Mucosa of descending colon (tissue), 3 donors: ENCODE results near the gene PIK3R5. TPM values are rescaled to one million over a fixed set of nuclear protein-coding genes. Genes with fewer than 3 reads are reported as not detected.

ENCODE experiments used
- ATAC-seq: fragments of 200-7000 bp; cut with Tn5 transposase; one replicate; pipeline ENCODE4 v1.9.1; 2020; ENCODE audit warnings: mild to moderate bottlenecking, moderate library complexity
- DNase-seq, 3 donors: peaks; one replicate each; pipeline ENCODE4 v3.0.0-alpha.2; 2020
- H3K36me3 ChIP-seq: fragments of 200-600 bp; one replicate; pipeline ENCODE4 v1.8.0; 2021; ENCODE audit warnings: low read depth, mild to moderate bottlenecking
- H3K4me1 ChIP-seq: fragments of 200-600 bp; one replicate; pipeline ENCODE4 v1.8.0; 2021; ENCODE audit warnings: low read depth, mild to moderate bottlenecking
- H3K4me3 ChIP-seq: fragments of 200-600 bp; one replicate; pipeline ENCODE4 v1.8.0; 2021; ENCODE audit warnings: mild to moderate bottlenecking
- H3K9me3 ChIP-seq: fragments of 200-600 bp; one replicate; pipeline ENCODE4 v1.8.0; 2021; ENCODE audit warnings: mild to moderate bottlenecking
- CTCF ChIP-seq: fragments of 200-600 bp; IDR thresholded peaks from one replicate; pipeline ENCODE4 v1.8.0; 2022; ENCODE audit warnings: antibody characterized with exemption, mild to moderate bottlenecking
- intact Hi-C, 2 donors: fragments of 100-400 bp; cut with DNase I in 1 of 2; cut with micrococcal nuclease in 1 of 2; formaldehyde crosslinking; loops; one replicate each; pipeline versions ENCODE4 v1.11.0 to v1.11.1; 2022; cut with DNase I, micrococcal nuclease
- total RNA-seq, 3 donors: library from RNA; stranded (reverse); fragmentation: NEBNext Ultra II Directional in 2 of 3; extraction: Animal tissue kit (Norgen Biotek cat#: 25700) in 2 of 3; gene quantifications; one replicate each; pipeline versions ENCODE4 v1.2.1 to v1.2.4, GENCODE V29; 2021 to 2023
- donor health status: DM: no; HTN: no; CAD: no; lungs with moderate emphysema.
- donor health status: DM: no; HTN: no; CAD: no.
- donor health status: DM: no; HTN: yes; CAD: no.

PIK3R5 gene
- total RNA-seq, 3 donors from 2014 or later, result 2.7 to 10.4 (median 6.8) TPM

- H3K4me1 ChIP-seq, result no peaks in the 10 kb centered on the region
- no peak overlapping the region for H3K4me3 ChIP-seq
- H3K9me3 ChIP-seq, result no peaks in the 10 kb centered on the region
- H3K36me3 ChIP-seq, result no peaks in the 10 kb centered on the region
- TF ChIP-seq CTCF, result no peak
- intact Hi-C loops, result no loop called here
- DNase-seq (no peak), ATAC-seq (no peak)
Measured at GRCh38 chr17:8979715-8980114, 14.2 kb upstream of the PIK3R5 start.

- H3K4me3 ChIP-seq, result no peak overlapping the region
Measured at GRCh38 chr17:8976638-8977037, 11.1 kb upstream of the PIK3R5 start.

GRCh38 chr17:8975091-8975725 is 9.7 kb upstream of the PIK3R5 start:
- intact Hi-C loops, result no loop called here
- H3K36me3 ChIP-seq, result no peaks in the 10 kb centered on the region
- H3K4me3 ChIP-seq, result no peak overlapping the region
- no peaks in the 10 kb centered on the region for H3K9me3 ChIP-seq
- ATAC-seq (no peak), DNase-seq (no peak)
- H3K4me1 ChIP-seq, result no peaks in the 10 kb centered on the region
- no peak for TF ChIP-seq CTCF

More at GRCh38 chr17:8976638-8977037, 11.1 kb upstream of the PIK3R5 start:
- Histone ChIP-seq H3K4me1 (no peaks in the 10 kb centered on the region), H3K36me3 (no peaks in the 10 kb centered on the region), H3K9me3 (no peaks in the 10 kb centered on the region)
- ATAC-seq (no peak), DNase-seq (no peak)
- no peak for TF ChIP-seq CTCF
- intact Hi-C loops, result no loop called here

DNA sequence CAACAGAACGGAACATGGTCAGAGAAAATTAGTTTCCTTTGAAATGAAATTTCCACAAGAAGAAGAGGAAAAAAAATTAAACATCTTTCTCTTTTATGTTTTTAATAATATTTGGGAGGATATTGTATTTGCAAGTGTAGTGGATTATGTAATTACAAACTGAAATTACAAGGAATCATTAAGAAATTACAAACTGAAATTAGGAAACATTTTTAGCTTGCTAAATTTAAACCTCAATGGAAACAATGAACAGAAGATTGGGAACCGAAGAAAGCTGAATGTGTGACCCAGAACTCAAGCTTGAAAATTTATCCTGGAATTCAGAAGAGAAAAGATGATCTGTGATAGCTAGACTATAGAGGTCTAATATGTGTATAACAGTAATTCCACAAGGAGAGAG is 4.4 kb upstream of the PIK3R5 start:
- peaks cover 4% of the 10 kb centered on the region for H3K4me1 ChIP-seq
- no peak for DNase-seq
- H3K9me3 ChIP-seq, result no peaks in the 10 kb centered on the region
- no peak overlapping the region for H3K4me3 ChIP-seq
- intact Hi-C loops, result no loop called here
- no peak for ATAC-seq
- no peak for TF ChIP-seq CTCF
- no peaks in the 10 kb centered on the region for H3K36me3 ChIP-seq

- ATAC-seq (no peak), DNase-seq (no peak)
- H3K4me3 ChIP-seq, result no peak overlapping the region
- intact Hi-C loops, result no loop called here
- TF ChIP-seq CTCF, result no peak
- no peaks in the 10 kb centered on the region for H3K36me3 ChIP-seq
- H3K9me3 ChIP-seq, result no peaks in the 10 kb centered on the region
- H3K4me1 ChIP-seq, result peaks cover 4% of the 10 kb centered on the region
Measured at GRCh38 chr17:8968503-8968902, 3.0 kb upstream of the PIK3R5 start.

DNA sequence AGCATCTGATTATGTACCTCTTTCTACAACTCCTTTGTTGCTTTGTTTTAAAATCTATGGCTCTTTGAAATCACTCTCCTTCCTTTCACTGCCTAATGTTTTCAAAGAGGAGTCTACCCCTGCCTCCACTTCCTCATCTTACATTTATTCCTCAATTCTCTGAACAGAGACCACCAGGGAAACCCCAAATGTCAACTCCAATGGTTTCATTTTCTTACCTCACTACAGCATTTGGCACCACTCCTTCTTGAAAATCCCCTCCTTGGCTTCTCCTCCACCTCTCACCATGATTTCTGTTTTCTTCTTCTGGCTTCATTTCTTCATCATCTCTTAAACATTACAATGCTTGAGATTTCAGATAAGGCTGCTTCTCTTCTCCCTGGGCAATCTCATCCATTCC is 2.4 kb upstream of the PIK3R5 start:
- no peak for TF ChIP-seq CTCF
- H3K36me3 ChIP-seq, result no peaks in the 10 kb centered on the region
- H3K9me3 ChIP-seq, result no peaks in the 10 kb centered on the region
- intact Hi-C loops, result no loop called here
- H3K4me1 ChIP-seq, result peaks cover 4% of the 10 kb centered on the region
- DNase-seq (no peak), ATAC-seq (no peak)
- no peak overlapping the region for H3K4me3 ChIP-seq
